PC-9 (cell line): ENCODE measurements around the gene CPNE4. TPM values are rescaled to one million over a fixed set of nuclear protein-coding genes. Genes with fewer than 3 reads are reported as not detected.

ENCODE experiments used
- BruUV-seq: library from RNA; stranded (reverse); fragments of 400-500 nt; replicated peaks from 2 replicates; lab custom pipeline; 2021; lab: Mats Ljungman, UMichigan
- CTCF ChIA-PET: fragments of 300-600 bp; sonication (Branson Sonifier 250); formaldehyde crosslinking; loops from one replicate; lab custom pipeline; 2022; ENCODE audit warnings: antibody characterized with exemption; lab: Charles Lee
- POLR2A ChIA-PET: fragments of 300-600 bp; sonication (Branson Sonifier 250); formaldehyde crosslinking; loops from one replicate; lab custom pipeline; 2022; ENCODE audit warnings: antibody characterized with exemption; ENCODE audit not compliant: unreplicated experiment; lab: Charles Lee
- DNase-seq, 2 experiments: peaks; one replicate each; pipeline versions ENCODE4 v3.0.0 to v3.0.0-alpha.2; 2015 to 2022; ENCODE audit warnings: mixed read lengths in 1 of 2
- H2AFZ ChIP-seq: fragments of 200-600 bp; sonication (generic); 2 replicates; pipeline ENCODE4 v1.8.1; 2017; ENCODE audit warnings: antibody characterized with exemption
- H3F3A ChIP-seq: fragments of 200-600 bp; sonication (generic); 2 replicates; pipeline ENCODE4 v1.8.1; 2017; ENCODE audit warnings: antibody characterized with exemption, mild to moderate bottlenecking, low read depth; ENCODE audit not compliant: insufficient read depth
- H3K27ac ChIP-seq: fragments of 200-600 bp; sonication (generic); 2 replicates; pipeline ENCODE4 v1.6.1; 2016; ENCODE audit warnings: mixed run types
- H3K27me3 ChIP-seq: fragments of 200-600 bp; sonication (generic); 2 replicates; pipeline ENCODE4 v1.6.1; 2016; ENCODE audit warnings: low read depth, mixed run types; ENCODE audit not compliant: insufficient read depth
- H3K36me3 ChIP-seq: fragments of 200-600 bp; sonication (generic); 2 replicates; pipeline ENCODE4 v1.6.1; 2016; ENCODE audit warnings: low read depth, mixed run types
- H3K4me1 ChIP-seq: fragments of 200-600 bp; sonication (generic); replicated peaks from 2 replicates; pipeline ENCODE4 v1.6.1; 2016; ENCODE audit warnings: mixed run types; ENCODE audit not compliant: insufficient read depth
- H3K4me2 ChIP-seq: fragments of 200-600 bp; sonication (generic); 2 replicates; pipeline ENCODE4 v1.6.1; 2017; ENCODE audit warnings: mixed run types
- H3K4me3 ChIP-seq: fragments of 200-600 bp; sonication (generic); 2 replicates; pipeline ENCODE4 v1.6.1; 2016; ENCODE audit warnings: mixed run types
- H3K79me2 ChIP-seq: fragments of 200-600 bp; sonication (generic); 2 replicates; pipeline ENCODE4 v1.6.1; 2017; ENCODE audit warnings: low read depth, mixed run types
- H3K9me2 ChIP-seq: fragments of 200-600 bp; sonication (generic); 2 replicates; pipeline ENCODE4 v1.8.1; 2017; ENCODE audit warnings: mild to moderate bottlenecking; ENCODE audit not compliant: insufficient read depth
- H3K9me3 ChIP-seq: fragments of 200-600 bp; sonication (generic); 2 replicates; pipeline ENCODE4 v1.8.1; 2016; ENCODE audit warnings: low read depth; ENCODE audit not compliant: insufficient read depth
- H4K20me1 ChIP-seq: fragments of 200-600 bp; sonication (generic); 2 replicates; pipeline ENCODE4 v1.8.1; 2017; ENCODE audit not compliant: insufficient read depth
- CTCF ChIP-seq: fragments of 200-600 bp; sonication (generic); conservative IDR thresholded peaks from 2 replicates; pipeline ENCODE4 v1.6.1; 2017; ENCODE audit warnings: mixed run types, antibody characterized with exemption, mild to moderate bottlenecking, moderate library complexity
- EZH2 ChIP-seq: fragments of 200-600 bp; sonication (generic); IDR thresholded peaks from 2 replicates; pipeline ENCODE4 v1.8.0; 2017; ENCODE audit warnings: antibody characterized with exemption, low read depth
- intact Hi-C: fragments of 100-400 bp; cut with micrococcal nuclease; formaldehyde crosslinking; loops from one replicate; pipeline ENCODE4 v1.10.0; 2022; ENCODE audit not compliant: unreplicated experiment
- total RNA-seq: library from RNA; stranded (reverse); gene quantifications from 2 replicates; pipeline ENCODE4 v1.2.3, GENCODE V29; 2021

Gene CPNE4
- total RNA-seq, 1 experiment from 2014 or later = 0.22 TPM

GRCh38 chr3:131714585-131715220 lies 320.1 kb downstream of the CPNE4 start:
- Histone ChIP-seq H3K9me2 (no peaks in the 10 kb centered on the region), H3K4me1 (peaks cover 34% of the 10 kb centered on the region), H3K27me3 (no peaks in the 10 kb centered on the region), H3K4me3 (no peak overlapping the region), H3K27ac (no peak overlapping the region), H3F3A (peaks cover 13% of the 10 kb centered on the region; the same call in 1 of the 2 replicates), H4K20me1 (no peaks in the 10 kb centered on the region), H3K9me3 (no peaks in the 10 kb centered on the region), H3K36me3 (no peaks in the 10 kb centered on the region), H3K79me2 (no peaks in the 10 kb centered on the region), H2AFZ (no peak overlapping the region), H3K4me2 (no peak overlapping the region)
- TF ChIP-seq EZH2 (no peak), CTCF (no peak)
- no TSS peak for BruUV-seq
- no peak for DNase-seq
- POLR2A ChIA-PET = no interaction called here
- CTCF ChIA-PET = no interaction called here
- intact Hi-C loops = no loop called here

- H3K4me2 ChIP-seq = peak overlapping the region; percentile 44
- H3K27ac ChIP-seq = peak overlapping the region; percentile 22; the same call in 1 of the 2 replicates
- H3K9me3 ChIP-seq = no peaks in the 10 kb centered on the region
- H3K27me3 ChIP-seq = no peaks in the 10 kb centered on the region
- H2AFZ ChIP-seq = no peak overlapping the region
- no peak overlapping the region for H3K4me3 ChIP-seq
- no peaks in the 10 kb centered on the region for H4K20me1 ChIP-seq
- intact Hi-C loops = no loop called here
- BruUV-seq = no TSS peak
- TF ChIP-seq CTCF (no peak), EZH2 (no peak)
- peak in 1 of 2 experiments; percentile 44 for DNase-seq
- no peaks in the 10 kb centered on the region for H3K36me3 ChIP-seq
- CTCF ChIA-PET = no interaction called here
- H3K4me1 ChIP-seq = peaks cover 35% of the 10 kb centered on the region
- H3K9me2 ChIP-seq = no peaks in the 10 kb centered on the region
- POLR2A ChIA-PET = no interaction called here
- H3F3A ChIP-seq = peaks cover 13% of the 10 kb centered on the region; the same call in 1 of the 2 replicates
- H3K79me2 ChIP-seq = no peaks in the 10 kb centered on the region
Observed at GRCh38 chr3:131713416-131714123, 321.2 kb downstream of the CPNE4 start.

GRCh38 chr3:131712662-131713061 lies 322.2 kb downstream of the CPNE4 start:
- TF ChIP-seq CTCF = no peak
- TF ChIP-seq EZH2 = no peak
- peaks cover 13% of the 10 kb centered on the region; the same call in 1 of the 2 replicates for H3F3A ChIP-seq
- H3K79me2 ChIP-seq = no peaks in the 10 kb centered on the region
- BruUV-seq = no TSS peak
- H3K27ac ChIP-seq = no peak overlapping the region
- no peaks in the 10 kb centered on the region for H3K27me3 ChIP-seq
- intact Hi-C loops = no loop called here
- ChIA-PET POLR2A (no interaction called here), CTCF (no interaction called here)
- no peak overlapping the region; the same call in 1 of the 2 replicates for H3K4me2 ChIP-seq
- no peak for DNase-seq
- no peaks in the 10 kb centered on the region for H3K9me2 ChIP-seq
- H3K4me3 ChIP-seq = no peak overlapping the region
- H4K20me1 ChIP-seq = no peaks in the 10 kb centered on the region
- H3K36me3 ChIP-seq = no peaks in the 10 kb centered on the region
- no peaks in the 10 kb centered on the region for H3K9me3 ChIP-seq
- H2AFZ ChIP-seq = 0 out of 2 replicates have a peak overlapping the region, but pooled peaks have one; percentile 48
- H3K4me1 ChIP-seq = peaks cover 38% of the 10 kb centered on the region
